Measurements from ENCODE around the gene NUP50. TPM values are rescaled to one million over a fixed set of nuclear protein-coding genes. Genes with fewer than 3 reads are reported as not detected.

The NUP50 gene
- total RNA-seq, 1 donor from 2014 or later, result 56.0 TPM

GRCh38 chr22:45230026-45230721 lies 66.4 kb downstream of the NUP50 start:
- DNase-seq (ENCODE audit: low spot score), result no peak

GRCh38 chr22:45231293-45231692 lies 67.6 kb downstream of the NUP50 start:
- DNase-seq (ENCODE audit: low spot score), result no peak

- no peak for DNase-seq (ENCODE audit: low spot score)
These were observed 69.7 kb downstream of the NUP50 start for GRCh38 chr22:45233386-45233785.

GRCh38 chr22:45233827-45234226 lies 70.1 kb downstream of the NUP50 start:
- DNase-seq (ENCODE audit: low spot score), result no peak

GRCh38 chr22:45235101-45235777 lies 71.5 kb downstream of the NUP50 start:
- DNase-seq (ENCODE audit: low spot score), result no peak

- DNase-seq (ENCODE audit: low spot score), result no peak
These were observed 72.2 kb downstream of the NUP50 start for GRCh38 chr22:45235851-45236342.

GRCh38 chr22:45237065-45237990 lies 73.6 kb downstream of the NUP50 start:
- no peak for DNase-seq (ENCODE audit: low spot score)

Other genes with a start within 250 kb of the NUP50 start
- gene PHF21B, start 153.9 kb upstream of the NUP50 start, total RNA-seq, result 0.63 TPM
- gene KIAA0930, start 77.0 kb downstream of the NUP50 start, total RNA-seq, result 93.1 TPM
- gene UPK3A, start 121.0 kb downstream of the NUP50 start, total RNA-seq, result 0.40 TPM
- 76.3 TPM for gene FAM118A, start 146.0 kb downstream of the NUP50 start, total RNA-seq
- not detected for gene SMC1B, start 249.7 kb downstream of the NUP50 start, total RNA-seq
- 2.9 TPM for gene RIBC2, start 249.8 kb downstream of the NUP50 start, total RNA-seq

All from mucosa of gallbladder (tissue), 1 donor.